ENCODE results near the gene SHISA9.

- TF ChIP-seq YY1 (IDR thresholded peaks at IDR 0.05; ENCODE audit: insufficient read depth, insufficient read length) (no peak), ZNF274 (IDR thresholded peaks at IDR 0.05; ENCODE audit: low read depth, low read length) (no peak), SUZ12 (IDR thresholded peaks at IDR 0.05; ENCODE audit: extremely low read depth, insufficient read depth, insufficient read length) (no peak)
Observed at GRCh38 chr16:12999368-12999767, 98.0 kb downstream of the SHISA9 start.
